HepG2 (cell line): ENCODE data around the gene PLEKHG4. TPM values are rescaled to one million over a fixed set of nuclear protein-coding genes. Genes with fewer than 3 reads are reported as not detected.

Experiments used
- ATAC-seq: fragments of 200-7000 bp; cut with Tn5 transposase; 3 replicates; pipeline ENCODE4 v1.9.1; 2020; ENCODE audit warnings: mild to moderate bottlenecking, moderate library complexity
- BruUV-seq: library from RNA; stranded (reverse); fragments of 400-500 nt; replicated peaks from 2 replicates; lab custom pipeline; 2021; lab: Mats Ljungman, UMichigan
- CTCF ChIA-PET: fragments of 300-600 bp; formaldehyde crosslinking; extraction: SDS; loops from one replicate; lab custom pipeline; 2021; ENCODE audit warnings: low total read pairs, inconsistent platforms, low intra/inter-chr PET ratio; lab: Yijun Ruan, JAX
- POLR2A ChIA-PET: fragments of 350-600 bp; sonication (Branson Sonifier 250); formaldehyde crosslinking; loops from one replicate; lab custom pipeline; 2020; ENCODE audit warnings: antibody characterized with exemption, inconsistent platforms; lab: Yijun Ruan, JAX
- DNase-seq: peaks from one replicate; pipeline ENCODE4 v3.0.0-alpha.2; 2015; ENCODE audit warnings: low spot score
- FAIRE-seq: peaks from 3 replicates; lab custom pipeline; 2011; peaks lifted over from hg19 to GRCh38; lab: Jason Lieb, UNC
- H2AFZ ChIP-seq: one replicate; pipeline ENCODE4 v1.6.1; 2011; ENCODE audit warnings: low read length, inconsistent platforms
- H3K27ac ChIP-seq: fragments of 300-600 bp; 3 replicates; pipeline ENCODE4 v1.8.0; 2011; ENCODE audit warnings: mixed run types, mild to moderate bottlenecking, mixed read lengths, low read length, inconsistent platforms; ENCODE audit not compliant: insufficient read depth; ENCODE audit errors: extremely low read length
- H3K27me3 ChIP-seq, 2 experiments: fragments of 200-600 bp in 1 of 2; 2 replicates in 1 of 2; 3 replicates in 1 of 2; pipeline versions ENCODE4 v1.6.0 to v1.8.0; 2011; ENCODE audit warnings: low read length in 2 of 2, mild to moderate bottlenecking in 2 of 2, moderate library complexity in 2 of 2, inconsistent platforms in 1 of 2; ENCODE audit not compliant: insufficient read depth in 2 of 2, control insufficient read depth in 1 of 2
- H3K36me3 ChIP-seq, 2 experiments: fragments of 200-600 bp in 1 of 2; replicated peaks in 1 of 2; 2 replicates in 1 of 2; 3 replicates in 1 of 2; pipeline versions ENCODE4 v1.5.1 to v1.8.0; 2011; ENCODE audit warnings: low read length in 2 of 2, inconsistent platforms in 1 of 2; ENCODE audit not compliant: insufficient read depth in 2 of 2, control insufficient read depth in 1 of 2
- H3K4me1 ChIP-seq: 2 replicates; pipeline ENCODE4 v1.5.1; 2012; ENCODE audit warnings: low read length, inconsistent platforms; ENCODE audit not compliant: insufficient read depth
- H3K4me2 ChIP-seq: 2 replicates; pipeline ENCODE4 v1.6.0; 2011; ENCODE audit warnings: low read depth, low read length, inconsistent platforms
- H3K4me3 ChIP-seq, 3 experiments: fragments of 200-600 bp in 1 of 3; sonication (generic), shearing (Covaris generic) in 1 of 3; replicated peaks in 1 of 3; 2 replicates each; pipeline ENCODE4 v1.5.1; 2011 to 2016; ENCODE audit warnings: low read length in 3 of 3, inconsistent platforms in 2 of 3, low read depth in 2 of 3, mild to moderate bottlenecking in 2 of 3, control low read depth in 1 of 3, mixed read lengths in 1 of 3; ENCODE audit not compliant: insufficient read depth in 1 of 3
- H3K79me2 ChIP-seq: one replicate; pipeline ENCODE4 v1.6.1; 2011; ENCODE audit warnings: low read length, inconsistent platforms; ENCODE audit not compliant: insufficient read depth
- H3K9ac ChIP-seq: 2 replicates; pipeline ENCODE4 v1.6.0; 2011; ENCODE audit warnings: mild to moderate bottlenecking, low read depth, low read length, inconsistent platforms; ENCODE audit not compliant: insufficient read depth
- H3K9me3 ChIP-seq: 2 replicates; pipeline ENCODE4 v1.5.1; 2012; ENCODE audit warnings: mild to moderate bottlenecking, low read length
- H4K20me1 ChIP-seq: 2 replicates; pipeline ENCODE4 v1.6.0; 2011; ENCODE audit warnings: inconsistent platforms, mild to moderate bottlenecking, low read length, moderate library complexity; ENCODE audit not compliant: insufficient read depth
- ESRRA ChIP-seq: sonication (generic); formaldehyde crosslinking; IDR thresholded peaks from 2 replicates; pipeline ENCODE4 v1.5.1; 2020; ENCODE audit warnings: mild to moderate bottlenecking, low read depth, missing genetic modification reagents
- HOXA7 ChIP-seq: sonication (generic); formaldehyde crosslinking; IDR thresholded peaks from 2 replicates; pipeline ENCODE4 v1.8.1; 2022; ENCODE audit warnings: mild to moderate bottlenecking, missing genetic modification reagents, moderate library complexity
- IRF2 ChIP-seq: IDR thresholded peaks from 2 replicates; pipeline ENCODE4 v1.6.1; 2018; ENCODE audit warnings: missing genetic modification reagents, missing compliant biosample characterization
- KDM1A ChIP-seq: IDR thresholded peaks from 2 replicates; pipeline ENCODE4 v1.6.1; 2016; ENCODE audit warnings: missing compliant biosample characterization
- MAX ChIP-seq: IDR thresholded peaks from 2 replicates; pipeline ENCODE4 v1.6.1; 2012; ENCODE audit warnings: inconsistent platforms
- PITX1 ChIP-seq: sonication (generic); formaldehyde crosslinking; IDR thresholded peaks from 2 replicates; pipeline ENCODE4 v1.5.1; 2020; ENCODE audit warnings: mild to moderate bottlenecking, missing genetic modification reagents
- PPARG ChIP-seq: conservative IDR thresholded peaks from 2 replicates; pipeline ENCODE4 v1.6.1; 2016; ENCODE audit warnings: missing biosample characterization, missing genetic modification reagents
- RBFOX2 ChIP-seq: fragments of 200-400 bp; formaldehyde crosslinking; IDR thresholded peaks from 2 replicates; pipeline ENCODE4 v1.6.1; 2017; ENCODE audit warnings: low read depth, mild to moderate bottlenecking, low read length
- RFXANK ChIP-seq: IDR thresholded peaks from 2 replicates; pipeline ENCODE4 v1.6.1; 2016
- SALL1 ChIP-seq: sonication (generic); formaldehyde crosslinking; IDR thresholded peaks from 2 replicates; pipeline ENCODE4 v1.8.0; 2022; ENCODE audit warnings: mild to moderate bottlenecking, missing genetic modification reagents
- TFDP2 ChIP-seq: sonication (generic); formaldehyde crosslinking; IDR thresholded peaks from 2 replicates; pipeline ENCODE4 v1.4.0; 2020; ENCODE audit warnings: missing genetic modification reagents
- THAP8 ChIP-seq: sonication (generic); formaldehyde crosslinking; IDR thresholded peaks from 2 replicates; pipeline ENCODE4 v1.5.1; 2020; ENCODE audit warnings: missing genetic modification reagents, mild to moderate bottlenecking, borderline replicate concordance
- TOPORS ChIP-seq: sonication (generic); formaldehyde crosslinking; IDR thresholded peaks from 2 replicates; pipeline ENCODE4 v1.8.0; 2023; ENCODE audit warnings: mild to moderate bottlenecking, missing genetic modification reagents
- ZBTB33 ChIP-seq: sonication (generic); formaldehyde crosslinking; IDR thresholded peaks from 2 replicates; pipeline ENCODE4 v1.4.0; 2020; ENCODE audit warnings: missing genetic modification reagents
- ZNF546 ChIP-seq: sonication (generic); formaldehyde crosslinking; conservative IDR thresholded peaks from 2 replicates; pipeline ENCODE4 v1.8.1; 2023; ENCODE audit warnings: mild to moderate bottlenecking, missing genetic modification reagents
- ZNF564 ChIP-seq: sonication (generic); formaldehyde crosslinking; IDR thresholded peaks from 2 replicates; pipeline ENCODE4 v1.8.1; 2023; ENCODE audit warnings: mild to moderate bottlenecking, missing genetic modification reagents
- ZNF589 ChIP-seq: sonication (generic); formaldehyde crosslinking; conservative IDR thresholded peaks from 2 replicates; pipeline ENCODE4 v1.8.0; 2022; ENCODE audit warnings: mild to moderate bottlenecking, moderate library complexity, missing genetic modification reagents
- ZNF766 ChIP-seq: sonication (generic); formaldehyde crosslinking; IDR thresholded peaks from 2 replicates; pipeline ENCODE4 v1.5.0; 2020; ENCODE audit warnings: missing genetic modification reagents, borderline replicate concordance
- WGBS: methylation state at CpG from one replicate; pipeline ENCODE4 v1.1.6; 2017; ENCODE audit warnings: low lambda C conversion rate; 5-methylcytosine and 5-hydroxymethylcytosine counted together
- in situ Hi-C: cut with HindIII; loops from 2 replicates; pipeline ENCODE4 v1.10.0; 2017; ENCODE audit warnings: low pct_unique_long_range_greater_than_20kb; ENCODE audit not compliant: extremely low pct_ligation_motif_present
- intact Hi-C: fragments of 100-400 bp; cut with micrococcal nuclease; formaldehyde crosslinking; loops from one replicate; pipeline ENCODE4 v1.10.0; 2022; ENCODE audit not compliant: unreplicated experiment
- polyA plus RNA-seq, 8 experiments: library from polyadenylated mRNA; depleted of rRNA in 3 of 8; stranded (reverse) in 7 of 8; unstranded in 1 of 8; fragments of >200 nt; fragmentation: Illumina TruSeq in 4 of 8; extraction: Trizol in 4 of 8; gene quantifications; 2 replicates each; pipeline versions ENCODE4 v1.2.1 to v1.2.3, GENCODE V29; 2011 to 2016; ENCODE audit warnings: low read depth in 4 of 8, missing spikeins in 1 of 8, mixed read lengths in 1 of 8; ENCODE audit not compliant: insufficient read depth in 1 of 8
- total RNA-seq, 5 experiments: library from RNA; depleted of rRNA; stranded (reverse); fragments of >200 nt; fragmentation: Illumina TruSeq; extraction: Trizol; gene quantifications; 2 replicates each; pipeline ENCODE4 v1.2.3, GENCODE V29; 2016; ENCODE audit warnings: low read depth in 1 of 5

The PLEKHG4 gene
- total and polyA plus RNA-seq, 2 of the 13 experiments (the other 11 are each of a cell fraction or from before 2014, with no cell fraction given), result 7.1 to 13.6 TPM

GRCh38 chr16:67247192-67248072, 31.9 kb upstream of the PLEKHG4 start, which contains the start of gene FHOD1:
Gene FHOD1, minus strand, starts transcription at chr16:67247481. Its CDS starts 71 bp downstream, at chr16:67247410.
- peaks cover 0 to 2% of the 10 kb centered on the region in 2 experiments; a peak in 1 of 5 replicates for H3K36me3 ChIP-seq
- peak; percentile 68 for ATAC-seq
- DNase-seq, result peak; percentile 83
- H3K4me3 ChIP-seq, result peak within 1 kb of the TSS; percentile 63 to 85 (median 82)
- H3K9ac ChIP-seq, result peak within 1 kb of the TSS; percentile 69
- intact Hi-C loops, result loop anchor here (1.0 to 2.0 kb wide), 2 partner anchors 20 to 55 kb away; partner anchors contain the start of genes E2F4 and TMEM208
- H3K79me2 ChIP-seq, result no peaks in the 10 kb centered on the region
- in situ Hi-C loops, result no loop called here
- CTCF ChIA-PET, result no interaction called here
- H2AFZ ChIP-seq, result no peak within 1 kb of the TSS
- peak within 1 kb of the TSS; percentile 73 for H3K27ac ChIP-seq
- POLR2A ChIA-PET, result interaction anchor here (0.5 to 6.1 kb wide), 22 partner anchors 10 to 293 kb away, joined by 3 to 71 read pairs (median 5); partner anchors contain the start of genes ATP6V0D1, HSD11B2, NOL3 and PLEKHG4
- H3K4me2 ChIP-seq, result peak within 1 kb of the TSS; percentile 97
- no peaks in the 10 kb centered on the region for H4K20me1 ChIP-seq
- no TSS peak for BruUV-seq
- WGBS, result under 1% methylated on average over 43 of the region's 60 CpGs
- peak; percentile 74 for FAIRE-seq
- H3K9me3 ChIP-seq, result no peaks in the 10 kb centered on the region
- H3K27me3 ChIP-seq, result peaks cover 0 to 22% of the 10 kb centered on the region in 2 experiments; a peak in 3 of 5 replicates
- peaks cover 54% of the 10 kb centered on the region for H3K4me1 ChIP-seq
- TF ChIP-seq RFXANK (CRISPR knock-in tag), result peak; percentile 57; the same call in 1 of the 2 replicates
- no peak for TF ChIP-seq PPARG (CRISPR knock-in tag)
- peak; percentile 32; the same call in 1 of the 2 replicates for TF ChIP-seq IRF2 (CRISPR knock-in tag)
- 0 out of 2 replicates have a peak, but pooled peaks have one; percentile 44 for TF ChIP-seq THAP8 (CRISPR knock-in tag)
- peak; percentile 71; the same call in 1 of the 2 replicates for TF ChIP-seq ZNF589 (CRISPR knock-in tag)
- TF ChIP-seq ZBTB33, result no peak
- TF ChIP-seq TFDP2 (CRISPR knock-in tag), result peak; percentile 96
- no peak for TF ChIP-seq KDM1A
- no peak for TF ChIP-seq ZNF546 (CRISPR knock-in tag)
- no peak for TF ChIP-seq HOXA7
- peak; percentile 38; the same call in 1 of the 2 replicates for TF ChIP-seq PITX1 (CRISPR knock-in tag)
- 0 out of 2 replicates have a peak, but pooled peaks have one; percentile 10 for TF ChIP-seq ESRRA
- peak; percentile 89 for TF ChIP-seq MAX
- TF ChIP-seq SALL1 (CRISPR knock-in tag), result peak; percentile 55; the same call in 1 of the 2 replicates
- TF ChIP-seq ZNF564 (CRISPR knock-in tag), result 0 out of 2 replicates have a peak, but pooled peaks have one; percentile 63
- TF ChIP-seq RBFOX2, result peak; percentile 72
- peak; percentile 86 for TF ChIP-seq TOPORS (CRISPR knock-in tag)
- TF ChIP-seq ZNF766 (CRISPR knock-in tag), result no peak; the same call in 1 of the 2 replicates
